Endothelial cell (in vitro differentiated cells): ENCODE measurements around the gene ZMIZ1. TPM values are rescaled to one million over a fixed set of nuclear protein-coding genes. Genes with fewer than 3 reads are reported as not detected.

ENCODE experiments used
- DNase-seq: peaks from one replicate; pipeline ENCODE4 v3.0.0; 2021; ENCODE audit warnings: low spot score
- H3K27ac Mint-ChIP-seq: one replicate; pipeline ENCODE4 v1.8.0; 2021; ENCODE audit warnings: mixed read lengths, inconsistent platforms; ENCODE audit not compliant: unreplicated experiment
- H3K27me3 Mint-ChIP-seq: one replicate; pipeline ENCODE4 v1.8.0; 2021; ENCODE audit warnings: mild to moderate bottlenecking, moderate library complexity, mixed read lengths, inconsistent platforms; ENCODE audit not compliant: unreplicated experiment
- H3K36me3 Mint-ChIP-seq: one replicate; pipeline ENCODE4 v1.8.0; 2021; ENCODE audit warnings: mild to moderate bottlenecking, low read depth, mixed read lengths, inconsistent platforms; ENCODE audit not compliant: unreplicated experiment
- H3K4me1 Mint-ChIP-seq: one replicate; pipeline ENCODE4 v1.8.0; 2021; ENCODE audit warnings: mild to moderate bottlenecking, mixed read lengths, inconsistent platforms; ENCODE audit not compliant: unreplicated experiment
- H3K4me3 Mint-ChIP-seq: one replicate; pipeline ENCODE4 v1.8.0; 2021; ENCODE audit warnings: mild to moderate bottlenecking, mixed read lengths, inconsistent platforms; ENCODE audit not compliant: unreplicated experiment
- H3K9me3 Mint-ChIP-seq: one replicate; pipeline ENCODE4 v1.8.0; 2021; ENCODE audit warnings: mixed read lengths, inconsistent platforms; ENCODE audit not compliant: unreplicated experiment
- total RNA-seq: library from RNA; stranded (reverse); fragmentation: NEBNext Ultra II Directional; extraction: Animal tissue kit (Norgen Biotek cat#: 25700); gene quantifications from one replicate; pipeline ENCODE4 v1.2.1, GENCODE V29; 2021; ENCODE audit not compliant: unreplicated experiment
- TF ChIP-seq, protein P1 (sequence below): fragments of 200-600 bp; sonication (generic); IDR thresholded peaks from one replicate; pipeline ENCODE4 v1.5.0; 2021; ENCODE audit warnings: antibody characterized with exemption; ENCODE audit not compliant: unreplicated experiment

The ZMIZ1 gene
- total RNA-seq, 1 donor from 2014 or later: 102 TPM

DNA sequence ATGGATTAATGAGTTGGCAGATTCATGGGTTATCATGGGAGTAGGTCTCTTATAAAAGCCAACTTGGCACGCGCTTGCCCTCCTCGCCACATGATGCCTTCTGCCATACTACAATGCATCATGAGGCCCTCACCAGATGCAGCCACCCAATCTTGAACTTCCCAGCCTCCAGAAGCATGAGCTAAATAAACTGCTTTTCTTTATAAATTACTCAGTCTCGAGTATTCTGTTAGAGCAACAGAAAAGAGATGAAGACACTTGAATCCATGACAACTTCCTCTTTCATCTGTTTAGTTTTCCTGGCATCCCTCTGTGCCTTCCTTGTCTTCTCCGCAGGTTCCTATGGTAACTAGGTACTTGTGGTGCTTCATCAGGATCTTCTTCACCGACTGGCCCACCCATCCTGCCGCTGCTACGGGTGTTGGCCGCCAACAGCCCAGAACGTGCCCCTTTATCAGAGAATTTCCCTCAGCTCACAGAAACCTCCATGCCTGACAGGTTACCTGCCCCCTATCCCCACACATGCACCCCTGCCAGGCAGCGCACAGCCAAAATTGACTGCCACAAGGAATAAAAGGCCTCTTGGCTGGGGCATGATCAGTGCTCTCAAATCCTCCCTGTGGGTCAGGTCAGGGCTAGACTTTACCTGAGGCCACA is 250.5 kb downstream of the ZMIZ1 start:
- Mint-ChIP-seq H3K27ac (peak overlapping the region; percentile 50), H3K4me1 (peaks cover 15% of the 10 kb centered on the region), H3K36me3 (peaks cover 16% of the 10 kb centered on the region), H3K27me3 (peaks cover 15% of the 10 kb centered on the region), H3K4me3 (peak overlapping the region; percentile 6), H3K9me3 (no peaks in the 10 kb centered on the region)
- no peak for DNase-seq
- TF ChIP-seq, protein P1, sequence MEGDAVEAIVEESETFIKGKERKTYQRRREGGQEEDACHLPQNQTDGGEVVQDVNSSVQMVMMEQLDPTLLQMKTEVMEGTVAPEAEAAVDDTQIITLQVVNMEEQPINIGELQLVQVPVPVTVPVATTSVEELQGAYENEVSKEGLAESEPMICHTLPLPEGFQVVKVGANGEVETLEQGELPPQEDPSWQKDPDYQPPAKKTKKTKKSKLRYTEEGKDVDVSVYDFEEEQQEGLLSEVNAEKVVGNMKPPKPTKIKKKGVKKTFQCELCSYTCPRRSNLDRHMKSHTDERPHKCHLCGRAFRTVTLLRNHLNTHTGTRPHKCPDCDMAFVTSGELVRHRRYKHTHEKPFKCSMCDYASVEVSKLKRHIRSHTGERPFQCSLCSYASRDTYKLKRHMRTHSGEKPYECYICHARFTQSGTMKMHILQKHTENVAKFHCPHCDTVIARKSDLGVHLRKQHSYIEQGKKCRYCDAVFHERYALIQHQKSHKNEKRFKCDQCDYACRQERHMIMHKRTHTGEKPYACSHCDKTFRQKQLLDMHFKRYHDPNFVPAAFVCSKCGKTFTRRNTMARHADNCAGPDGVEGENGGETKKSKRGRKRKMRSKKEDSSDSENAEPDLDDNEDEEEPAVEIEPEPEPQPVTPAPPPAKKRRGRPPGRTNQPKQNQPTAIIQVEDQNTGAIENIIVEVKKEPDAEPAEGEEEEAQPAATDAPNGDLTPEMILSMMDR: no peak

DNA sequence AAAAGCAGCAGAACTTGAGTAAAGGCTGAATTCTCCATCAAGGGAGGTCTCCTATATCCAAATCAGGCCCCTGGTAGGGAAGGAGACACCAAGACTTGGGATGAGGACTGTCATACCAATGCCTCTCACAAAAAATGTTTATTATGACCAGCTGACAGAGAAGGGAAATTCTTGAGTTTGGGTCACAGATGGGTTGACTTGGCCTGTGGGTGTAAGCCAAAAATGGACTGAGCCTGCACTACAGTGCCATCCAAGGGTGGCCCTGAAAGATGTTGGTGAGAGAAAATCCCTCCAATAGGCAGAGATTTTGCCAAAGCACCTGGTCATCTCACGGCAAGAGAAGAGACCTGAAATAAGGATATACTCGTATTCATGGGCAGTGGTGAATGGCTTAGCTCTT is 251.6 kb downstream of the ZMIZ1 start:
- Mint-ChIP-seq H3K36me3 (peaks cover 12% of the 10 kb centered on the region), H3K27ac (no peak overlapping the region), H3K9me3 (no peaks in the 10 kb centered on the region), H3K4me1 (peaks cover 15% of the 10 kb centered on the region), H3K4me3 (no peak overlapping the region), H3K27me3 (peaks cover 11% of the 10 kb centered on the region)
- DNase-seq: no peak
- TF ChIP-seq, protein P1: no peak

DNA sequence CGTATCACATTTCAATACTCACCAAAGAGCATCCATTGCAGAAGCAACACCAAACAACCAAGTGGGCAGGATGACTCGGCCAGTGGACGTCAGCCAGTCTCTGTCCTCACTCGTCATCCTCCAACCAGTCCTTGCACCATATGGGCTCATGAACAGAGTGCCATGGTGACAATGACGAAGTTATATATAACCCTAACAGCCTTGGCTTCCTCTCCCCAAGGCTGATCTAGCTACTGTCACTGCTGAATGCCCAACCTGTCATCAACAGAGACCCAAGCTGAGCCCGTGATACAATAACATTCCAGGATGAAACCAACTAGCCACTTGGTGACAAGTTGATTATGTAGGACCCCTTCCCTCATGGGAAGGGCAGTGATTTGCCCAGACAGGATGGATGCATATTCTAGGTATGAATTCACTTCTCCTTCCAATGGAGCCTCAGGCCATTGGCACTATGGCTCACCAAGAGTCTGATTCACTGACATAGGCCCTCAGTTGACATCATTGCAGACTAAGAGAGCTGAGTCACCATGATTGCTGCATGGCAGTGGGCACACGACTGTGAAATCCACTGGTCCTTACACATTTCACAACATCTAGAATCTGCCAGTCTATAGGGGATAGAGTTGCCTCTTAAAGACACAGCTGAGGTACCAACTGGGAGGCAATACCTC is 252.2 kb downstream of the ZMIZ1 start:
- no peak overlapping the region for H3K27ac Mint-ChIP-seq
- peaks cover 15% of the 10 kb centered on the region for H3K4me1 Mint-ChIP-seq
- peaks cover 7% of the 10 kb centered on the region for H3K36me3 Mint-ChIP-seq
- H3K9me3 Mint-ChIP-seq: no peaks in the 10 kb centered on the region
- H3K4me3 Mint-ChIP-seq: no peak overlapping the region
- H3K27me3 Mint-ChIP-seq: peaks cover 10% of the 10 kb centered on the region
- TF ChIP-seq, protein P1: no peak
- no peak for DNase-seq

DNA sequence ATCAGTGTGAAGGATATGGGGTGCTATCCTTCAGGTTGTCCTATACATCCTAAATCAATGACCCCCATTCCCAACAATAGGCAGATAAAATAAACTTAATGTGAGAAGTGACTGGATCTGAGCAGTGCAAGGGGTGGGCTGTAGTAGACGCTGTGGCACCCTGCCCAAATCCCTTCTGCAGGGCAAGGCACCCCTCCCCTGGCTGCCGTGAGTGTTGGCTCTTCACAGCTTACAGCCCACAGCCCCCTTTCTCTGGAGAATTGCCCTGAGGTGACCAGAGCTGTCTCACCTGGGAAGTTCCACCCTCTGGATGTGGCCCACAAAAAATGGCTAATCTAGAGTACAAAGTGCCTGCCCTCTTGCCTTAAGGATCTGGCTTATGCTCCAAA is 252.7 kb downstream of the ZMIZ1 start:
- TF ChIP-seq, protein P1: no peak
- Mint-ChIP-seq H3K27ac (no peak overlapping the region), H3K4me1 (peaks cover 15% of the 10 kb centered on the region), H3K4me3 (no peak overlapping the region), H3K9me3 (no peaks in the 10 kb centered on the region), H3K27me3 (peaks cover 10% of the 10 kb centered on the region), H3K36me3 (peaks cover 7% of the 10 kb centered on the region)
- no peak for DNase-seq

DNA sequence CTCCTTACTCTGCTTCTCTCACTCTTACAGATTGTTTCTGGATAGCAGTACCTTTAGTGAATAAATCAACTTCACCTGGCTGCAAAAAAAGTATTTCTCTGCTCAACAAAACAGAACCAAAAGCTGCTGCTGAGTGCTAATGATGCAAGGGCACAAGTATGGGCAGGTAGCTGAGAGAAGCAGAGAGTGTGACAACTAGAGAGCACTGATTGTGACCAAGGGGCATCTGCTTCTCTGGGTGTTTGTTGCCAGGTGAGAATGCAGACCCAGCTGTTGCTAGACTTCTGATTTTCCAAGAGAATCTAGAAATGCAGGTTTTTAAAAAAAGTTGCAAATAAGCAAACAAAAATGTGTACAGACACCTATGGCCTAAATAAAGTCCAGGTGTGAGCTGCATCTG is 253.2 kb downstream of the ZMIZ1 start:
- H3K27ac Mint-ChIP-seq: no peak overlapping the region
- DNase-seq: no peak
- TF ChIP-seq, protein P1: no peak
- H3K27me3 Mint-ChIP-seq: peaks cover 10% of the 10 kb centered on the region
- H3K4me1 Mint-ChIP-seq: peaks cover 14% of the 10 kb centered on the region
- H3K9me3 Mint-ChIP-seq: no peaks in the 10 kb centered on the region
- H3K4me3 Mint-ChIP-seq: no peak overlapping the region
- H3K36me3 Mint-ChIP-seq: peaks cover 7% of the 10 kb centered on the region
